Stimulated activated CD8-positive, alpha-beta memory T cell treated with anti-CD3 and anti-CD28 coated beads, Interleukin-4, amount 100 ng/mL, for 24 hours (primary cell): ENCODE results near the gene DHX8.

Experiments used
- DNase-seq: peaks from one replicate; pipeline ENCODE4 v3.0.0-alpha.2; 2020; ENCODE audit warnings: low read depth

The DHX8 gene

GRCh38 chr17:43548689-43549379, 65.1 kb downstream of the DHX8 start:
- no peak for DNase-seq

GRCh38 chr17:43549496-43549895, 65.7 kb downstream of the DHX8 start:
- no peak for DNase-seq

- DNase-seq = no peak
These were observed 67.0 kb downstream of the DHX8 start for GRCh38 chr17:43550754-43551153.

GRCh38 chr17:43552229-43552837, 68.6 kb downstream of the DHX8 start:
- DNase-seq = no peak

GRCh38 chr17:43553573-43553972, 69.8 kb downstream of the DHX8 start:
- no peak for DNase-seq

- DNase-seq = no peak
These were observed 71.1 kb downstream of the DHX8 start for GRCh38 chr17:43554857-43555256.

- DNase-seq = no peak
These were observed 72.5 kb downstream of the DHX8 start for GRCh38 chr17:43556292-43556691.

- DNase-seq = no peak
These were observed 75.0 kb downstream of the DHX8 start for GRCh38 chr17:43558805-43559160.

- DNase-seq = no peak
These were observed 75.5 kb downstream of the DHX8 start for GRCh38 chr17:43559161-43559816.

GRCh38 chr17:43560461-43561427, 77.0 kb downstream of the DHX8 start:
- DNase-seq = no peak

GRCh38 chr17:43562679-43563599, 79.2 kb downstream of the DHX8 start:
- DNase-seq = no peak

GRCh38 chr17:43563600-43564594, 80.1 kb downstream of the DHX8 start:
- no peak for DNase-seq

GRCh38 chr17:43568506-43569082, 84.8 kb downstream of the DHX8 start:
- DNase-seq = no peak

GRCh38 chr17:43570518-43570928, 86.7 kb downstream of the DHX8 start:
- no peak for DNase-seq

GRCh38 chr17:43572368-43572980, 88.7 kb downstream of the DHX8 start:
- no peak for DNase-seq

- DNase-seq = no peak
These were observed 90.0 kb downstream of the DHX8 start for GRCh38 chr17:43573579-43574321.

- DNase-seq = no peak
These were observed 90.6 kb downstream of the DHX8 start for GRCh38 chr17:43574348-43574747.

GRCh38 chr17:43574896-43575525, 91.2 kb downstream of the DHX8 start:
- DNase-seq = no peak
